Mesothelial cell of epicardium (in vitro differentiated cells): ENCODE data around the gene LSM7. TPM values are rescaled to one million over a fixed set of nuclear protein-coding genes. Genes with fewer than 3 reads are reported as not detected.
A peak's percentile ranks its signal among the peaks of the same experiment; 100 is the strongest.

Experiments used
- DNase-seq, 2 experiments: peaks; one replicate each; pipeline ENCODE4 v3.0.0; 2021; ENCODE audit warnings: low spot score in 2 of 2; ENCODE audit not compliant: unreplicated experiment in 2 of 2
- H3K27ac Mint-ChIP-seq: 2 replicates; pipeline ENCODE4 v1.8.0; 2021; ENCODE audit warnings: mixed read lengths
- H3K27me3 Mint-ChIP-seq: 2 replicates; pipeline ENCODE4 v1.8.0; 2021; ENCODE audit warnings: low read depth, mixed read lengths
- H3K36me3 Mint-ChIP-seq: 2 replicates; pipeline ENCODE4 v1.8.0; 2021; ENCODE audit warnings: mixed read lengths
- H3K4me1 Mint-ChIP-seq: 2 replicates; pipeline ENCODE4 v1.8.0; 2021; ENCODE audit warnings: mixed read lengths
- H3K4me3 Mint-ChIP-seq: 2 replicates; pipeline ENCODE4 v1.8.0; 2021; ENCODE audit warnings: mild to moderate bottlenecking, moderate library complexity, mixed read lengths
- H3K9me3 Mint-ChIP-seq: 2 replicates; pipeline ENCODE4 v1.8.0; 2021; ENCODE audit warnings: mixed read lengths
- total RNA-seq: library from RNA; stranded (reverse); gene quantifications from 3 replicates; pipeline ENCODE4 v1.2.1, GENCODE V29; 2021
- TF ChIP-seq, protein P1 (sequence below): fragments of 200-600 bp; sonication (generic); IDR thresholded peaks from one replicate; pipeline ENCODE4 v1.5.0; 2021; ENCODE audit warnings: antibody characterized with exemption; ENCODE audit not compliant: unreplicated experiment

The LSM7 gene
- total RNA-seq, result 141 to 149 TPM (median 142 TPM) in 3 replicates

DNA sequence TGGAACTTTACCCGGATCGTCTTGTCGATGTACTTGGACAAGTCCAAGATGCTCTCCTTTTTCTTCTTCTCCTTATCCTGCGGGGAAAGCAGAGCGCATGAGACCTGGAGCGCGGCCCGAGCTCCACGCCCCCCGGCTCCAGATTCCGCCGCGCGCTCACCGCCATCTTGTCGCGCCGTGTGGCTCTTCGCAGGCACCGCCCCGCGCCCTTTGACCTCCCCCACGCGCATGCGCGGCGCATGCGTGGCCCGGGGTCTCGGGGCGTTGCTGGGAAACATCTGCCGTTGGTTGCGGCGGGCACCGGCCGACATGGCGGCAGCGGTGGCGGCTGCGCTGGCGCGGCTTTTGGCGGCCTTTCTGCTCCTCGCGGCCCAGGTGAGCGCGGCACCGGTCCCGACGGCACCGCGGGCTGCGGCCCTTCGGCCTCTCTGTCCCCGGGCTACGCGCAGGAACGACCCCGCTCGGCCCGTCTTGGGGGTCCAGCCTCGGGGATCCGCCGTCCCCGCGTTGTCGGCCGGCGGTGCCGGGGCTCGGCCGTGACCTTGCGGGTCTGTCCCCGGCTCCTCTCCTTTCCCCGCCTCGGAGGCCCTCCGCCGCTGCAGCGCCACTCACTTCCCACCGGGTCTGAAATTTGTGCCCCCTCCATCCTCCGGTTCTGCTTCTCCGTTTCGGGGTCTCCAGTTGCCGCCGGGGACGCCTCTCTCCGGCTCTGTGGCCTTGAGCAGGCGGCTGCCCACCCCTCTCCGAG lies at the start of gene LSM7, which contains the start of gene SPPL2B:
Gene LSM7, minus strand, starts transcription at position 186 of the 748 bp plus-strand sequence. Its CDS starts 20 bp downstream, at position 166.
Gene SPPL2B, plus strand, starts transcription at position 284 of the 748 bp plus-strand sequence. Its CDS starts 26 bp downstream, at position 310.
- no peaks in the 10 kb centered on the region for H3K9me3 Mint-ChIP-seq
- TF ChIP-seq, protein P1, sequence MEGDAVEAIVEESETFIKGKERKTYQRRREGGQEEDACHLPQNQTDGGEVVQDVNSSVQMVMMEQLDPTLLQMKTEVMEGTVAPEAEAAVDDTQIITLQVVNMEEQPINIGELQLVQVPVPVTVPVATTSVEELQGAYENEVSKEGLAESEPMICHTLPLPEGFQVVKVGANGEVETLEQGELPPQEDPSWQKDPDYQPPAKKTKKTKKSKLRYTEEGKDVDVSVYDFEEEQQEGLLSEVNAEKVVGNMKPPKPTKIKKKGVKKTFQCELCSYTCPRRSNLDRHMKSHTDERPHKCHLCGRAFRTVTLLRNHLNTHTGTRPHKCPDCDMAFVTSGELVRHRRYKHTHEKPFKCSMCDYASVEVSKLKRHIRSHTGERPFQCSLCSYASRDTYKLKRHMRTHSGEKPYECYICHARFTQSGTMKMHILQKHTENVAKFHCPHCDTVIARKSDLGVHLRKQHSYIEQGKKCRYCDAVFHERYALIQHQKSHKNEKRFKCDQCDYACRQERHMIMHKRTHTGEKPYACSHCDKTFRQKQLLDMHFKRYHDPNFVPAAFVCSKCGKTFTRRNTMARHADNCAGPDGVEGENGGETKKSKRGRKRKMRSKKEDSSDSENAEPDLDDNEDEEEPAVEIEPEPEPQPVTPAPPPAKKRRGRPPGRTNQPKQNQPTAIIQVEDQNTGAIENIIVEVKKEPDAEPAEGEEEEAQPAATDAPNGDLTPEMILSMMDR, result no peak
- peak within 1 kb of the TSS; percentile 99 for H3K27ac Mint-ChIP-seq
- H3K36me3 Mint-ChIP-seq, result peaks cover 10% of the 10 kb centered on the region
- H3K4me3 Mint-ChIP-seq, result peak within 1 kb of the TSS; percentile 97
- no peaks in the 10 kb centered on the region for H3K27me3 Mint-ChIP-seq
- peaks cover 58% of the 10 kb centered on the region for H3K4me1 Mint-ChIP-seq
- peak; percentile 90 to 94 for DNase-seq

DNA sequence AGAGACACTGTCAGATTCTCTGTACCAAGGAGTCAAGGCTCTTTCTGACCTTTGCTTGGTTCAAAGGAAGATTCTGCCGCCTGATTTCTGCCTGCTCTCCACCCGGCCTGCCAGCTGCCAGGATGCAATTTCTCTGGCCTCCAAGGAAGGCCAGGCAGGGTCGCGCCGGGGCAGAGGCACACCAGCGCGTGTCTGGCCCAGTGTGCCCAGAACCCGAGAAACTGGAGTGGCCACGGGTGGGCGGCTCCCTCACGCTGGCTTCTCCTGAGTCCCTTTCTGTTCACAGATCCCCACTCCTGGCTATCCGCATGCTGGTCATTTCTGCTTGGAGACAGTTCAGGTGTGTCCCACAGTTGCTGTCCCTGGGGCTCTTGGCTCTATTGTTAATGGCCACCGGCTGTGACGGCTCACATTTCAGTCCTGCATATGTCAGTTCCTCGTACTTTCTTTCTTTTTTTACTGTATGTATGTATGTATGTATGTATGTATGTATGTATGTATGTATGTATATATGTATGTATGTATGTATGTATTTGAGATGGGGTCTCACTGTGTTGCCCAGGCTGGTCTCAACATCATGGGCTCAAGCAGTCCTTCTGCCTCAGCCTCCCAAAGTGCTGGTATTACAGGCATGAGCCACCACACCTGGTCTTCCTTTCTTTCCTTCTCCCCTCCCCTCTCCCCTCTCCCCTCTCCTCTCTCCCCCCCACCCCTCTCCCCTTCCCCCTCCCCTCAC lies 48.6 kb upstream of the LSM7 start:
- Mint-ChIP-seq H3K27ac (peak overlapping the region; percentile 30), H3K9me3 (peaks cover 5% of the 10 kb centered on the region), H3K36me3 (peaks cover 5% of the 10 kb centered on the region), H3K27me3 (no peaks in the 10 kb centered on the region), H3K4me1 (peaks cover 37% of the 10 kb centered on the region), H3K4me3 (no peak overlapping the region)
- TF ChIP-seq, protein P1, result no peak
- DNase-seq, result no peak

DNA sequence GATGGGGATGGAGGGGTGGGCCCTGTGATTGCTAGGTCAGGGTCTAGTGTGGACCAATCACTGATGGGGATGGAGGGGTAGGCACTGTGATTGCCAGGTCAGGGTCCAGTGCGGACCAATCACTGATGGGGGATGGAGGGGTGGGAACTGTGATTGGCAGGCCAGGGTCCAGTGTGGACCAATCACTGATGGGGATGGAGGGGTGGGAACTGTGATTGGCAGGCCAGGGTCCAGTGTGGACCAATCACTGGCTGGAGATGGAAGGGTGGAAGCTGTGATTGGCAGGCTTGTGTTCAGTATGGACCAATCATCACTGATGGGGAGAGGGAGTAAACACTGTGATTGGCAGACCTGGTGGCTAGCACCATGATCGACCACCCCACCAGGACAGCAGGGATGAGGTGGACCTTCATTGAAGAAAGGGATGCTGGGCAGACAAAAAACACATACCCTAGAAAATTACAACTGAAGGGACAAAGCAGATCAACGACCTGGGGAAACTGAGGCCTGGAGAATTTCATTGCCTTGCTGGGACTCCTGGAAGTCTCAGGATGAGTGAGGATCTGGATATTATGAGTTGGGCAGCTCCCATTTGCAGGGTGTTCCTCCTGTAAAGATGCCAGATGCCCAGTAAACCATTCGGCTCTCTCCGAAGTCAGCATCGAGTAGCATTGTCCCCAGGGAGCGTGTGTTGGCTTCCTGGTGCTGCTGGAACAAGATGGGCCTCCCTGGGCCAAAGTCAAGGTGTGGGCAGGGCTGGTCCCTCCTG lies 47.2 kb upstream of the LSM7 start:
- H3K27me3 Mint-ChIP-seq, result no peaks in the 10 kb centered on the region
- H3K9me3 Mint-ChIP-seq, result no peaks in the 10 kb centered on the region
- H3K27ac Mint-ChIP-seq, result no peak overlapping the region
- no peaks in the 10 kb centered on the region for H3K36me3 Mint-ChIP-seq
- TF ChIP-seq, protein P1, result no peak
- H3K4me1 Mint-ChIP-seq, result peaks cover 31% of the 10 kb centered on the region
- DNase-seq, result no peak
- no peak overlapping the region for H3K4me3 Mint-ChIP-seq

DNA sequence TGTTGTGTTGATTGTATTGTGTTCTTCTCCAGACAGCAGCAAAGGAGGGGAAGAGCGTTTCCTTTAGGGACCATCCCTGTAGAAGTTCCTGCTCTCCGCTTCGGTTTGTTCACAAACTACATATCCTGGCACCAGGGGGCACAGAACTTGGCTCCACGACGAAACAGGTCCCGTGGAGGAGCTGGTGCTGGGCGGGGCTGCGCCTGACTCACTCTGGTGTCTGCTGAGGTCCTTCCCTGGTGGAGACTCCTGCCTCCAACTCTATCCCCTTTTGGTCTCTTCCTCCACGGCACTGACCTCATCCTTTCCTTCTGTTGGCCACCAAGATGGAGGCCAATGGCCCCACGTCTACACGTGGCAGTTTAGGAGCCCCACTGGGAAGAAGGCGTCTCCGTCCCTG lies 46.4 kb upstream of the LSM7 start:
- Mint-ChIP-seq H3K4me1 (peaks cover 31% of the 10 kb centered on the region), H3K27me3 (no peaks in the 10 kb centered on the region), H3K36me3 (no peaks in the 10 kb centered on the region), H3K9me3 (no peaks in the 10 kb centered on the region), H3K27ac (no peak overlapping the region), H3K4me3 (no peak overlapping the region)
- TF ChIP-seq, protein P1, result no peak
- DNase-seq, result no peak

DNA sequence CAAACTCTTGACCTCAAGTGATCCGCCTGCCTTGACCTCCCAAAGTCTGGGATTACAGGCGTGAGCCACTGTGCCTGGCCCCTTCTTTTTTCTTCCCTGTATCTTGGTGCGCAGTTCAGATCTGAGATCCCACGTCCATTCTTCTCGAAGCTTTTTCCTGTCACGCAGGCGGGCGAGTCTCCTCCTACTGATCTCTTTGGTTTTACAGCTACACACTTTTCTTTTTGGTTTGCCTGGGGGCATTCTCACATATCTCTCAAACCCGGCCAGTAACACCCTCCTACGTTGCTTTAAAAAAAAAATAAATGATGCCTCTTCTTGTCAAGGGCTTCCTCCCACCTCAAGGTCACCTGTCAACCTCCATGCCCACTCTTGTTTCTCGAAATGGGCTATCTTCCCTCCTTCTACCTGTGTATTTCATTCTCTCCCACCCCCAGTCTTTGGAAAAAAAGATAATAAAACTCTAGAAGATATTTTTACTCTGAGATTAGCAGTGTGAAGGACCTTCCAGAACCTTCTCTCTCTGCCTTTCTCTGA lies 43.8 kb upstream of the LSM7 start:
- Mint-ChIP-seq H3K9me3 (no peaks in the 10 kb centered on the region), H3K27me3 (peaks cover 3% of the 10 kb centered on the region), H3K4me1 (peaks cover 31% of the 10 kb centered on the region)

More for the DNA sequence above, 43.8 kb upstream of the LSM7 start:
- Mint-ChIP-seq H3K27ac (peak overlapping the region; percentile 76), H3K36me3 (no peaks in the 10 kb centered on the region), H3K4me3 (peak overlapping the region; percentile 5)
- TF ChIP-seq, protein P1, result no peak
- no peak for DNase-seq
